Liver (tissue), 9 donors: ENCODE data around the gene ANKMY1. TPM values are rescaled to one million over a fixed set of nuclear protein-coding genes. Genes with fewer than 3 reads are reported as not detected.
"Not testable (repeated sequence)": the region's sequence is repeated elsewhere in the genome, so short reads cannot be mapped to it uniquely, and the experiment has no call there.

Experiments
- DNase-seq: peaks from one replicate; pipeline ENCODE4 v3.0.0-alpha.2; 2017; ENCODE audit warnings: low spot score
- H3K27ac ChIP-seq, 2 donors: one replicate each; pipeline ENCODE4 v1.7.0; 2013; ENCODE audit warnings: inconsistent platforms in 2 of 2, low read length in 2 of 2, control low read depth in 1 of 2, low read depth in 1 of 2, mild to moderate bottlenecking in 1 of 2
- H3K27me3 ChIP-seq, 4 donors: one replicate each; pipeline versions ENCODE4 v1.6.1 to v1.7.0; 2013; ENCODE audit warnings: low read length in 3 of 4, inconsistent platforms in 1 of 4, mild to moderate bottlenecking in 1 of 4, moderate library complexity in 1 of 4; ENCODE audit not compliant: control insufficient read depth in 4 of 4, insufficient read depth in 4 of 4
- H3K36me3 ChIP-seq, 4 donors: one replicate each; pipeline versions ENCODE4 v1.6.1 to v1.7.0; 2013; ENCODE audit warnings: low read length in 3 of 4, mild to moderate bottlenecking in 3 of 4, low read depth in 1 of 4, moderate library complexity in 1 of 4; ENCODE audit not compliant: control insufficient read depth in 4 of 4, insufficient read depth in 3 of 4
- H3K4me1 ChIP-seq, 4 donors: one replicate each; pipeline versions ENCODE4 v1.6.1 to v1.7.0; 2013; ENCODE audit warnings: low read length in 3 of 4, mild to moderate bottlenecking in 3 of 4, moderate library complexity in 1 of 4; ENCODE audit not compliant: control insufficient read depth in 4 of 4, insufficient read depth in 4 of 4
- H3K4me3 ChIP-seq, 3 donors: one replicate each; pipeline versions ENCODE4 v1.6.1 to v1.7.0; 2013; ENCODE audit warnings: low read length in 3 of 3, control low read depth in 1 of 3, low read depth in 1 of 3, mild to moderate bottlenecking in 1 of 3
- H3K9ac ChIP-seq, 2 donors: one replicate each; pipeline ENCODE4 v1.7.0; 2013; ENCODE audit warnings: low read length in 2 of 2, mild to moderate bottlenecking in 2 of 2, moderate library complexity in 2 of 2, control low read depth in 1 of 2, low read depth in 1 of 2
- H3K9me3 ChIP-seq, 4 donors: one replicate each; pipeline versions ENCODE4 v1.6.1 to v1.7.0; 2013; ENCODE audit warnings: low read length in 3 of 4; ENCODE audit not compliant: control insufficient read depth in 4 of 4
- CTCF ChIP-seq: fragments of 150-350 bp; IDR thresholded peaks from 2 replicates; pipeline ENCODE4 v1.5.1; 2017; ENCODE audit warnings: improper control_type of control experiment, low read depth, low read length; ENCODE audit not compliant: missing input control
- EGR1 ChIP-seq, 2 donors: IDR thresholded peaks; 2 replicates each; pipeline ENCODE4 v1.6.1; 2016 to 2018; ENCODE audit warnings: antibody characterized with exemption in 2 of 2, low read depth in 2 of 2
- HNF4A ChIP-seq, 2 donors: conservative IDR thresholded peaks; 2 replicates each; pipeline ENCODE4 v1.6.1; 2016; ENCODE audit warnings: antibody characterized with exemption in 2 of 2, mild to moderate bottlenecking in 2 of 2
- JUND ChIP-seq, 2 donors: IDR thresholded peaks; 2 replicates each; pipeline ENCODE4 v1.6.1; 2016; ENCODE audit warnings: antibody characterized with exemption in 2 of 2
- MAX ChIP-seq: IDR thresholded peaks from 2 replicates; pipeline ENCODE4 v1.6.1; 2016; ENCODE audit warnings: antibody characterized with exemption
- NR2F2 ChIP-seq: IDR thresholded peaks from 2 replicates; pipeline ENCODE4 v1.6.1; 2016; ENCODE audit warnings: antibody characterized with exemption
- REST ChIP-seq: IDR thresholded peaks from 2 replicates; pipeline ENCODE4 v1.6.1; 2016; ENCODE audit warnings: antibody characterized with exemption, mild to moderate bottlenecking
- TAF1 ChIP-seq: conservative IDR thresholded peaks from 2 replicates; pipeline ENCODE4 v1.6.1; 2016; ENCODE audit warnings: antibody characterized with exemption, mild to moderate bottlenecking
- YY1 ChIP-seq: IDR thresholded peaks from 2 replicates; pipeline ENCODE4 v1.6.1; 2016; ENCODE audit warnings: antibody characterized with exemption, mild to moderate bottlenecking
- WGBS: extraction: QIAGEN DNeasy Blood & Tissue Kit; methylation state at CpG from one replicate; pipeline ENCODE4 v1.1.7; 2013; 5-methylcytosine and 5-hydroxymethylcytosine counted together
- polyA plus RNA-seq, 2 donors: library from polyadenylated mRNA; stranded (reverse) in 1 of 2; unstranded in 1 of 2; fragments of 200-250 nt in 1 of 2; fragments of >200 nt in 1 of 2; fragmentation: Nextera tagmentation in 1 of 2; extraction: Ambion mirVana in 1 of 2; gene quantifications; one replicate each; pipeline versions ENCODE4 v1.2.1 to v1.2.3, GENCODE V29; 2013 to 2015
- total RNA-seq, 2 donors: library from RNA; depleted of rRNA; stranded (reverse); fragments of >200 nt; gene quantifications; one replicate each; pipeline ENCODE4 v1.2.3, GENCODE V29; 2014
- donor health status: healthy.
- donor health status: healthy.
- donor health status: healthy.
- donor health status: healthy.
- donor health status: healthy.

Gene ANKMY1
- total and polyA plus RNA-seq, 4 donors = 2.5 to 12.8 (median 4.2) TPM

- Histone ChIP-seq H3K4me3 (no peak overlapping the region), H3K4me1 (no peaks in the 10 kb centered on the region), H3K27ac (no peak overlapping the region), H3K27me3 (no peaks in the 10 kb centered on the region), H3K36me3 (peaks cover 0 to 5% (median 3%) of the 10 kb centered on the region in 4 donors), H3K9ac (no peak overlapping the region), H3K9me3 (no peaks in the 10 kb centered on the region)
- no peak for TF ChIP-seq HNF4A (conservative IDR thresholded peaks at IDR 0.05)
- no peak for TF ChIP-seq MAX
- TF ChIP-seq NR2F2 = no peak
- 97% methylated on average over 4 of the region's 4 CpGs for WGBS
- DNase-seq = no peak
Observed at GRCh38 chr2:240551288-240551687, 6.5 kb downstream of the ANKMY1 start.

- Histone ChIP-seq H3K36me3 (peaks cover 6 to 12% (median 10%) of the 10 kb centered on the region in 4 donors), H3K9ac (no peak overlapping the region), H3K4me3 (no peak overlapping the region), H3K27ac (no peak overlapping the region), H3K9me3 (no peaks in the 10 kb centered on the region), H3K27me3 (no peaks in the 10 kb centered on the region), H3K4me1 (no peaks in the 10 kb centered on the region)
- TF ChIP-seq REST (no peak), CTCF (no peak), YY1 (no peak), JUND (IDR thresholded peaks at IDR 0.05) (no peak), TAF1 (no peak), EGR1 (IDR thresholded peaks at IDR 0.05; ENCODE audit: low read depth in 2 of 2) (no peak)
- DNase-seq = no peak
Observed at GRCh38 chr2:240539906-240540305, 17.9 kb downstream of the ANKMY1 start.

- not testable (repeated sequence) for H3K9ac ChIP-seq, H3K4me3 ChIP-seq, H3K27me3 ChIP-seq, H3K27ac ChIP-seq, DNase-seq, H3K4me1 ChIP-seq, H3K9me3 ChIP-seq
- 99% methylated on average over 17 of the region's 17 CpGs for WGBS
- H3K36me3 ChIP-seq = peaks cover 6 to 17% (median 10%) of the 10 kb centered on the region in 4 donors
Observed at GRCh38 chr2:240539101-240539500, 18.7 kb downstream of the ANKMY1 start.
